GM12865 (cell line): ENCODE results near the gene ATP6V1G2.
"Not testable (repeated sequence)": the region's sequence is repeated elsewhere in the genome, so short reads cannot be mapped to it uniquely, and the experiment has no call there.

ENCODE experiments used
- DNase-seq: peaks from one replicate; pipeline ENCODE4 v3.0.0; 2010; ENCODE audit warnings: low read depth
- H3K4me3 ChIP-seq: 2 replicates; pipeline ENCODE4 v1.5.1; 2011; ENCODE audit warnings: mild to moderate bottlenecking, low read depth, low read length, control low read depth
- CTCF ChIP-seq: IDR thresholded peaks from 2 replicates; pipeline ENCODE4 v1.5.1; 2011; ENCODE audit warnings: low read length, control low read depth, low read depth, inconsistent platforms; ENCODE audit not compliant: insufficient read depth; ENCODE audit errors: missing control alignments

ATP6V1G2 gene

GRCh38 chr6:31502586-31502985 lies 43.8 kb downstream of the ATP6V1G2 start:
- no peak for DNase-seq
- H3K4me3 ChIP-seq: no peak overlapping the region
- no peak for TF ChIP-seq CTCF

DNA sequence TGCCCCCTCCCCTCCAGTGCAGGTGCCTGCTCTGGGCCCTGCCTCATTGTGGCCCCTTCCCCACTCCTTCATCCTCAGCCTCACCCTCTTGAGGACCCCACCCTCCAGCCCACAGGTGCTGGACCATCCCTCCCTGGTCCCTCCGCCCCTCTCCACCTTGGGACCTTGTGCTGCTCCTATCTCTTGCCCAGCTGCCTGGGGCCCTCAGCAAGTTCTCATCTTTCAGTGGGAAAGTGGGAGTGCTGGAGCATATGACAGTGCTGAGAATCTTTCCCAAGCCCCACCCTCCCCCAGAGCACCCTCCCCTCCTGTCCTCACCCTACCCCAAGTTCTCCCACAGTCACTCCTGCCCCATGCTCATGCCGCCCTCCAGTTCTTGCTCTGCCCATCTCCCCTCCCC lies 46.8 kb downstream of the ATP6V1G2 start:
- not testable (repeated sequence) for H3K4me3 ChIP-seq, DNase-seq

GRCh38 chr6:31498748-31499147 lies 47.7 kb downstream of the ATP6V1G2 start:
- H3K4me3 ChIP-seq: peak overlapping the region; percentile 68
- DNase-seq: no peak
- no peak for TF ChIP-seq CTCF

DNA sequence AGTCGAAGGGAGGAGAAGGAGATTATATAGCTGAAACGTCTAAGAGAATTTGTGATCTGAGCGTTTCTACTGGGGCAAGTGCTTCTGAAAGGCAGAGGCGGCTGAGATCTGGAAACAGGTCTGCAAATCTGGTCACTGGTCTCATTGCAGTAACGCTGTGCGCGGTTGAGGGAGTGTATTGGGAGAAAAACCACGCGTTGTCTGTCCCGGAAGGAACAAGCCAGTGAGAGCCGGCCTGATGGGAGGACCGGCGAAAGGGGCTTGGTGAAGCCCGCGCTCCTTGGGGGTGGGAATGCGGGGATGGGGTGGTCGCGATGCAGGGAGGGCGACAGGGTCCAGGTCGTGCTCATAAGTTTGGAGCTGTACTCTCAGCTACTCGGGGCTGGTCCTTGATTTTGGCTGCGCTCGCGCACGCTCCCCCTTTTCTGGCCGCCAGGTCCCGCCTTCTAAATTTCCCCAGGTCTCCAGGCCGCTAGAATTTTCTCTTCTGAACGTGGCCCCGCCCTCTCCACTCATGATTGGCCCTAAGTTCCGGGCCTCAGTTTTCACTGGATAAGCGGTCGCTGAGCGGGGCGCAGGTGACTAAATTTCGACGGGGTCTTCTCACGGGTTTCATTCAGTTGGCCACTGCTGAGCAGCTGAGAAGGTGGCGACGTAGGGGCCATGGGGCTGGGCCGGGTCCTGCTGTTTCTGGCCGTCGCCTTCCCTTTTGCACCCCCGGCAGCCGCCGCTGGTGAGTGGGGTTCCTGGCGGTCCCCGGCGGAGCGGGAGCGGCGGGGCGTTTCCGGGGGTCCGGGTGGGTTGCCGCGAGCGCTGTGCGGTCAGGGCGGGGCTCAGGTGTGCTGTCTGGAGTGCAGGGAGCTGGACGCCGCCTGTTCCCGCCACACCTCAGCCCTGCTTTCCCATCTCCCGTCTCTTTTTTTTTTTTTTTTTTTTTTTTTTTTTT lies 48.6 kb downstream of the ATP6V1G2 start, which contains the start of gene MICB:
Gene MICB, plus strand, starts transcription at position 615 of the 946 bp plus-strand sequence. Its CDS starts 49 bp downstream, at position 664.
- H3K4me3 ChIP-seq: peak within 1 kb of the TSS; percentile 68
- TF ChIP-seq CTCF: no peak
- DNase-seq: peak; percentile 90

DNA sequence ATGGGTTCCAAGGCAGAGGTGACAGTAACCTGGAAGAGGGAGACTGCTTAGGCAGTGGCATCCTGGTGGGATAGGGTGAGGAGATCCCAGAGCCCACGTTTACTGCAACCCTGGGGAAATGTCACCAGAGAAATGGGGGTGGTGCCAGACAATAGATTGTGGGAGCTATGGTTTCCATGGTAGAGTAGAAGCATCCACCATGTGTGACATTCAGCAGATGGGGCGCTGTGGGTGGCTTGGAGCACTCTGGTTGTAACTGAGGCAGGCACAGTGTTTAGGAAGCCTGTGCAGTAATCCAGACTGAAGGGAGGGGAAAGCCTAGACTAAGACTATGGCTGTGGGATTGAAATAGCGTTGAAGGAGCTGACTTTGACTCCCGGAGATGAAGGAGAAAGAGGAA lies 49.6 kb downstream of the ATP6V1G2 start:
- not testable (repeated sequence) for DNase-seq
- peak overlapping the region; percentile 68 for H3K4me3 ChIP-seq

DNA sequence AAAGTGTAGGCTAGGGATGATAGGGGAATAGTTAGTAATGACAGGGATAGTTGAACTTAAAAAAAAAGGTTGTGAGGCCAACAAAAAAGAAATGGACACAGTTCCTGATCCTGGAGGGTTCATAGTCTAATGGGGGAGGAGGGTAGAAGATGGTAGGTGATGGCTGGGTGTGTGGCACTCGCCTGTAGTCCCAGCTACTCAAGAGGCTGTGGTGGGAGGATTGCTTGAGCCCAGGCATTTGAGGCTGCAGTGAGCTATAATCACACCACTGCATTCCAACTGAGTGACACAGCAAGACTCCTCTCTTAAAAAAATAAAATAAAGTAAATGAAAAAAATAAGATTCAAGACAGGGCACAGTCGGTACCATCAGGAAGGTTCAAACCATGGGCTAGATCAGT lies 50.8 kb downstream of the ATP6V1G2 start:
- no peak for TF ChIP-seq CTCF
- H3K4me3 ChIP-seq: peak overlapping the region; percentile 68
- DNase-seq: peak; percentile 27
